Measurements from ENCODE around the gene LRRFIP1.

DNA sequence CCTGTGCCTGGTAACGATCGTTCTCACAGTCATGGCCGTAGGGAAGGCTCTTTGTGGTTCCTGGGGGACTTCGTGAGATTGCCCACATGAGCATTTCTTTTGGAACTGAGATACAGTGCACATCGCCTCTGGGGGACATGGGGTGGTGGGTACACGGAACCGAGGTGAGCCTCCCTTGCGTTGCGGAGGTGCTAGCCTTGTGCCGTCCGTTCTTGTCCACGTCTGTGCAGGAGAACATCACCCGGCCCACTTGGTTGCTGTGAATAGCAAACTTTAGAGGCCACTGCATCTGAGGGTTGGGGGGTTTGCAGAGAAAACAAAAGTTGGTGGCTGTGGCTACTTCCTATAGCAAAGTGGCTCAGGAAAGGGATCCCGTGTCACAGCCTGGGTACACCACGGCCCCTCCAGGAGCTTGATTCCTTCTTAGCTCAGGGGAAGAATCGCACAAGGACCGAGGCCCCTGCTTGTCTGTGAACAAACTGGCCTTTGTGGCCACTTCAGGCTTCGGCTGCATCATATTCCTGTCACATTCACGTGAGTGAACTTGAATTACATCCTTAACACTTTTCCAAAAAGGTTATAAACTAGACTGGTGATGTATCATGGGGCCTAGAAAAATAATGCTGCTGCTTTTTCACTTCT is 72.6 kb downstream of the LRRFIP1 start:
- TF ChIP-seq, protein P1, sequence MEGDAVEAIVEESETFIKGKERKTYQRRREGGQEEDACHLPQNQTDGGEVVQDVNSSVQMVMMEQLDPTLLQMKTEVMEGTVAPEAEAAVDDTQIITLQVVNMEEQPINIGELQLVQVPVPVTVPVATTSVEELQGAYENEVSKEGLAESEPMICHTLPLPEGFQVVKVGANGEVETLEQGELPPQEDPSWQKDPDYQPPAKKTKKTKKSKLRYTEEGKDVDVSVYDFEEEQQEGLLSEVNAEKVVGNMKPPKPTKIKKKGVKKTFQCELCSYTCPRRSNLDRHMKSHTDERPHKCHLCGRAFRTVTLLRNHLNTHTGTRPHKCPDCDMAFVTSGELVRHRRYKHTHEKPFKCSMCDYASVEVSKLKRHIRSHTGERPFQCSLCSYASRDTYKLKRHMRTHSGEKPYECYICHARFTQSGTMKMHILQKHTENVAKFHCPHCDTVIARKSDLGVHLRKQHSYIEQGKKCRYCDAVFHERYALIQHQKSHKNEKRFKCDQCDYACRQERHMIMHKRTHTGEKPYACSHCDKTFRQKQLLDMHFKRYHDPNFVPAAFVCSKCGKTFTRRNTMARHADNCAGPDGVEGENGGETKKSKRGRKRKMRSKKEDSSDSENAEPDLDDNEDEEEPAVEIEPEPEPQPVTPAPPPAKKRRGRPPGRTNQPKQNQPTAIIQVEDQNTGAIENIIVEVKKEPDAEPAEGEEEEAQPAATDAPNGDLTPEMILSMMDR (IDR thresholded peaks at IDR 0.05; ENCODE audit: borderline replicate concordance, extremely low read depth, low read length, poor library complexity, severe bottlenecking), result no peak
- no peak for TF ChIP-seq EZH2 (IDR thresholded peaks at IDR 0.05; ENCODE audit: borderline replicate concordance, low read depth, low read length, severe bottlenecking)
